Psoas muscle (tissue), 8 donors: Measurements from ENCODE around the gene CLMN. TPM values are rescaled to one million over a fixed set of nuclear protein-coding genes. Genes with fewer than 3 reads are reported as not detected.

Experiments used
- ATAC-seq, 4 donors: fragments of 200-7000 bp; cut with Tn5 transposase; one replicate each; pipeline ENCODE4 v1.9.1; 2020; ENCODE audit warnings: moderate library complexity in 3 of 4, mild to moderate bottlenecking in 2 of 4
- DNase-seq, 2 donors: peaks; one replicate each; pipeline ENCODE4 v3.0.0-alpha.2; 2020
- H3K27ac ChIP-seq: fragments of 200-600 bp; one replicate; pipeline ENCODE4 v1.8.0; 2022
- H3K27me3 ChIP-seq, 3 donors: fragments of 200-600 bp in 1 of 3; one replicate each; pipeline versions ENCODE4 v1.6.1 to v1.8.0; 2013 to 2022; ENCODE audit warnings: low read length in 2 of 3, mild to moderate bottlenecking in 2 of 3, moderate library complexity in 1 of 3; ENCODE audit not compliant: insufficient read depth in 3 of 3
- H3K36me3 ChIP-seq, 2 donors: fragments of 200-600 bp in 1 of 2; one replicate each; pipeline versions ENCODE4 v1.6.1 to v1.8.0; 2013 to 2022; ENCODE audit warnings: low read depth in 1 of 2, mild to moderate bottlenecking in 1 of 2, moderate library complexity in 1 of 2; ENCODE audit not compliant: insufficient read depth in 1 of 2
- H3K4me1 ChIP-seq: fragments of 200-600 bp; one replicate; pipeline ENCODE4 v1.8.0; 2022
- H3K4me3 ChIP-seq: fragments of 200-600 bp; one replicate; pipeline ENCODE4 v1.8.0; 2022; ENCODE audit warnings: mild to moderate bottlenecking
- H3K9me3 ChIP-seq: fragments of 200-600 bp; one replicate; pipeline ENCODE4 v1.8.0; 2022
- WGBS, 3 donors: extraction: QIAGEN DNeasy Blood & Tissue Kit; methylation state at CpG; one replicate each; pipeline versions ENCODE4 v1.1.6 to v1.1.7; 2013; 5-methylcytosine and 5-hydroxymethylcytosine counted together
- intact Hi-C, 2 donors: fragments of 100-400 bp; cut with DNase I; formaldehyde crosslinking; loops; one replicate each; pipeline versions ENCODE4 v1.11.0 to v1.14.2; 2022
- polyA plus RNA-seq, 3 donors: library from polyadenylated mRNA; stranded (reverse); fragments of 200-250 nt; gene quantifications; one replicate each; pipeline ENCODE4 v1.2.3, GENCODE V29; 2013
- total RNA-seq, 4 donors: library from RNA; stranded (reverse); fragmentation: NEBNext Ultra II Directional in 2 of 4; extraction: Animal tissue kit (Norgen Biotek cat#: 25700) in 2 of 4; gene quantifications; one replicate each; pipeline versions ENCODE4 v1.2.1 to v1.2.4, GENCODE V29; 2021 to 2023
- TF ChIP-seq, protein P1 (sequence below): fragments of 200-600 bp; IDR thresholded peaks from one replicate; pipeline ENCODE4 v1.8.0; 2022; ENCODE audit warnings: antibody characterized with exemption
- donor health status: healthy with polysubstance abuse.
- donor health status: DM: no; HTN: no; CAD: no; lungs with moderate emphysema.
- donor health status: Bipolar disorder and iron deficiency.
- donor health status: healthy.
- donor health status: DM: yes; HTN: yes; CAD: no.
- donor health status: DM: no; HTN: no; CAD: no.
- donor health status: DM: no; HTN: no; CAD: no.
- donor health status: DM: yes; HTN: yes; CAD: no.

Gene CLMN
- total and polyA plus RNA-seq, 7 donors, result 1.7 to 9.6 (median 3.9) TPM

DNA sequence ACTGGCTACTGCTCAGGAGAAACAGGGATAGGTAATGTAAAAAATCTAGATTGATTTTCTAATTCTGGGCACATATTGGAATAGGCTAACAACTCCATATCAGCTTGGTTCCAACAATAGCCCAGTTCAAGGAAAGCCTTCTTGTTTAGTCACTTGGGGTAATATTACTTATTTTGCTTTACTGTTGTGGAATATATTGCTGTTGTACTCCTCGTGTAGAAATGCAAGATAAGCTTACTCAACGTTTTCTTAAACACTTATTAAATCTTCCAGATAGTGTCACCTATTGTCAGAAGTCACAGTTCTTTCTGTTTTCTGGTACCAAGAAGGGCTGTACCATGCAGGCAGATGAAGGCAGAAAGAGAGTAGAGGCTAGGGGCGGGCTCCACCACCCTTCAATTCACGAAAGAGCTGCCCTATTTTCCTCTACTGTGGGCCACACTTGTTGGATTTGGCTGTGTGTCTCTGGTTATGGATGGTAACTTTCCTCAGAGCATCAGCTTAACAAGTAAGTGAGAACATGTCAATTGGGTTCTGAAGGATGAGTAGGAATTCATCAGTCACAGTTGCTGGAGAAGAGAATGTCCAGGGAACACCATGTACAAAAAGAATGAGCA, 38.0 kb downstream of the CLMN start:
- TF ChIP-seq, protein P1, sequence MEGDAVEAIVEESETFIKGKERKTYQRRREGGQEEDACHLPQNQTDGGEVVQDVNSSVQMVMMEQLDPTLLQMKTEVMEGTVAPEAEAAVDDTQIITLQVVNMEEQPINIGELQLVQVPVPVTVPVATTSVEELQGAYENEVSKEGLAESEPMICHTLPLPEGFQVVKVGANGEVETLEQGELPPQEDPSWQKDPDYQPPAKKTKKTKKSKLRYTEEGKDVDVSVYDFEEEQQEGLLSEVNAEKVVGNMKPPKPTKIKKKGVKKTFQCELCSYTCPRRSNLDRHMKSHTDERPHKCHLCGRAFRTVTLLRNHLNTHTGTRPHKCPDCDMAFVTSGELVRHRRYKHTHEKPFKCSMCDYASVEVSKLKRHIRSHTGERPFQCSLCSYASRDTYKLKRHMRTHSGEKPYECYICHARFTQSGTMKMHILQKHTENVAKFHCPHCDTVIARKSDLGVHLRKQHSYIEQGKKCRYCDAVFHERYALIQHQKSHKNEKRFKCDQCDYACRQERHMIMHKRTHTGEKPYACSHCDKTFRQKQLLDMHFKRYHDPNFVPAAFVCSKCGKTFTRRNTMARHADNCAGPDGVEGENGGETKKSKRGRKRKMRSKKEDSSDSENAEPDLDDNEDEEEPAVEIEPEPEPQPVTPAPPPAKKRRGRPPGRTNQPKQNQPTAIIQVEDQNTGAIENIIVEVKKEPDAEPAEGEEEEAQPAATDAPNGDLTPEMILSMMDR, result no peak
- WGBS, 3 donors, result 78 to 82% (median 78%) methylated on average over 4 of the region's 4 CpGs
- Histone ChIP-seq H3K27me3 (no peaks in the 10 kb centered on the region), H3K4me1 (no peaks in the 10 kb centered on the region), H3K27ac (no peak overlapping the region), H3K4me3 (no peak overlapping the region), H3K36me3 (no peaks in the 10 kb centered on the region), H3K9me3 (no peaks in the 10 kb centered on the region)
- ATAC-seq (no peak), DNase-seq (no peak)
- intact Hi-C loops, result no loop called here

- ATAC-seq (no peak), DNase-seq (no peak)
- Histone ChIP-seq H3K36me3 (no peaks in the 10 kb centered on the region), H3K27ac (no peak overlapping the region), H3K4me3 (no peak overlapping the region), H3K27me3 (no peaks in the 10 kb centered on the region), H3K4me1 (no peaks in the 10 kb centered on the region), H3K9me3 (no peaks in the 10 kb centered on the region)
- TF ChIP-seq, protein P1, result no peak
- 88 to 91% (median 88%) methylated on average over 7 of the region's 7 CpGs for WGBS, 3 donors
- intact Hi-C loops, result no loop called here
Measured at GRCh38 chr14:95275494-95275893, 44.2 kb downstream of the CLMN start.

- Histone ChIP-seq H3K36me3 (no peaks in the 10 kb centered on the region), H3K4me1 (no peaks in the 10 kb centered on the region), H3K27me3 (no peaks in the 10 kb centered on the region), H3K27ac (no peak overlapping the region), H3K9me3 (no peaks in the 10 kb centered on the region), H3K4me3 (no peak overlapping the region)
- intact Hi-C loops, result no loop called here
- ATAC-seq (no peak), DNase-seq (no peak)
- TF ChIP-seq, protein P1, result no peak
- 91 to 93% (median 93%) methylated on average over 6 of the region's 6 CpGs for WGBS, 3 donors
Measured at GRCh38 chr14:95274874-95275273, 44.8 kb downstream of the CLMN start.

DNA sequence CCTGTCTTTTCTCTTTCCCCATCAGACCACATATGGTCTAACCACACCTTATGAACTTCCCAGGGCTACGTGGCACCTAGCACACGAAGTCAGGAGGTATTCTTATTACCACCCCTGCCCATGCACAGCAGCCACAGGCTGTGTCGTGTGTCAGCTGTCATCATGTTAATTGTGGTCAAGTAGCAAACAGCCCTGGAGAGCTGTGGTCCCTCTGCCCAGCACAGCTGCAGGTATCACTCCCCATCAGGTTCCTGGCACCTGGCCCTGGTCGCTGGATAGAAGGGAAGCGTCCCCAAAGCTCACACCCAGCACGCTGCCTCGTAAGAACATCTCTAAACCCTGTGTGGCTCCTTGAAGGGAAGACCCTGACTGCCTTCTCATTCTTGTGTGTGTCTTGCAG, 45.4 kb downstream of the CLMN start:
- no peak overlapping the region for H3K27ac ChIP-seq
- H3K4me1 ChIP-seq, result no peaks in the 10 kb centered on the region
- no peaks in the 10 kb centered on the region for H3K27me3 ChIP-seq
- WGBS, 3 donors, result 71 to 86% (median 80%) methylated on average over 7 of the region's 7 CpGs
- intact Hi-C loops, result no loop called here
- DNase-seq (no peak), ATAC-seq (no peak)
- no peak overlapping the region for H3K4me3 ChIP-seq
- no peaks in the 10 kb centered on the region for H3K9me3 ChIP-seq
- no peaks in the 10 kb centered on the region for H3K36me3 ChIP-seq
- TF ChIP-seq, protein P1, result no peak
